Bronchial epithelial cell (primary cell): ENCODE measurements around the gene CDC45. TPM values are rescaled to one million over a fixed set of nuclear protein-coding genes. Genes with fewer than 3 reads are reported as not detected.

Source experiments
- DNase-seq: peaks from one replicate; pipeline ENCODE4 v3.0.0-alpha.2; 2010; ENCODE audit warnings: low read depth
- FAIRE-seq: peaks from 2 replicates; lab custom pipeline; 2011; peaks lifted over from hg19 to GRCh38; lab: Jason Lieb, UNC
- H3K27me3 ChIP-seq: 2 replicates; pipeline ENCODE4 v1.5.1; 2011; ENCODE audit warnings: low read length; ENCODE audit not compliant: control insufficient read depth, insufficient read depth
- H3K36me3 ChIP-seq: 2 replicates; pipeline ENCODE4 v1.5.1; 2011; ENCODE audit warnings: low read length; ENCODE audit not compliant: control insufficient read depth, insufficient read depth
- H3K4me3 ChIP-seq: 2 replicates; pipeline ENCODE4 v1.5.1; 2011; ENCODE audit warnings: mild to moderate bottlenecking, low read depth, low read length, control low read depth
- CTCF ChIP-seq: IDR thresholded peaks from 2 replicates; pipeline ENCODE4 v1.5.1; 2011; ENCODE audit warnings: mild to moderate bottlenecking, moderate library complexity, low read length, control low read depth, inconsistent platforms; ENCODE audit not compliant: insufficient read depth, severe bottlenecking
- total RNA-seq: library from RNA; depleted of rRNA; stranded (reverse); fragments of >200 nt; gene quantifications from 2 replicates; pipeline ENCODE4 v1.2.1, GENCODE V29; 2014

The CDC45 gene
- total RNA-seq, 1 donor from 2014 or later, result 0.26 TPM

DNA sequence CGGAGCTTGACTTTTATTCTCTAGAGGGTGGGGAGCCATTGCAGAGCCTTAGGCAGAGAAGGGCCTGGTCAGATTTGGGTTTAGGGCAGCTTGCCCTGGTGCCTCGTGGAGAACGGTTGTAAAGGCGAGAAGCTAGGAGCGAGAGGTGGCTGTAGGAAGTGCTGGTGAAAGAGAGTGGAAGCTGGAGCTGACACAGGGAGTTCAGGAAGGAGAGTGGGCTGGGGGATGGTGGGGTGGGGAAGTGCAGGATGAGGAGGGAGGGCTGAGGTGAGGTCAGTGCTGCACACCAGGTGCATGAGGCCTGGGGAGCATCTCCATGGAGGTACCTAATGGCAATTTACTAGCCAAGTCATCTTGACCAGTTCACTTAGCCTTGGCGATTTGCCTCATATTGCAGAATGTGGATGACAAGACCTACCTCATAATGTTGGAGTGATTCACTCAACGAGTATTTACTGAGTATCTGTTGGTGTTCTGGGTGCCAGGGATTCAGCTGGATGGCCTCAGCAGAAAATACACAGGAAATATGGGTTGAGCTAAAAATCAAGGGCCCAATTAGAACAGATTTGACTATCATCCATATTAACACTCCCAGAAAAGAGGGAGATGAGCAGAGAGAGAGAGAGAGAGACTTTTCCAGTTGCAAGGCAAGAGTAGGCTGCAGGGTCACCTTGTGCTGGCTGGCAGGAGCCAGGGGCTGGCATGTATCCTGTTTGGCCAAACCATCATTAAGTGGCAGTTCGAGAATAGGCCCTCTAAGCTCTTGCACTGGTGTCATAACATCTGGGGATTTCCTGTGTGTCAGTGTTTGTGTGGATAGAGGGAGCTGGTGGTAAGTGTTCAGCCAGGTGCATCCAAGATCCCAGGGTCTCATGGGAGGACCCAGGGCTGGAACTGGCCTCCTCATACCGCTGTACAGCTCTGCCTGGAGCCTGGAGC is 88.9 kb downstream of the CDC45 start:
- Histone ChIP-seq H3K27me3 (no peaks in the 10 kb centered on the region), H3K36me3 (no peaks in the 10 kb centered on the region), H3K4me3 (no peak overlapping the region)
- no peak for TF ChIP-seq CTCF
- DNase-seq, result peak; percentile 88
- peak; percentile 89 for FAIRE-seq

- Histone ChIP-seq H3K36me3 (no peaks in the 10 kb centered on the region), H3K4me3 (no peak overlapping the region), H3K27me3 (no peaks in the 10 kb centered on the region)
- FAIRE-seq, result no peak
- no peak for TF ChIP-seq CTCF
- DNase-seq, result no peak
These were observed 89.5 kb downstream of the CDC45 start for GRCh38 chr22:19569276-19569640.

DNA sequence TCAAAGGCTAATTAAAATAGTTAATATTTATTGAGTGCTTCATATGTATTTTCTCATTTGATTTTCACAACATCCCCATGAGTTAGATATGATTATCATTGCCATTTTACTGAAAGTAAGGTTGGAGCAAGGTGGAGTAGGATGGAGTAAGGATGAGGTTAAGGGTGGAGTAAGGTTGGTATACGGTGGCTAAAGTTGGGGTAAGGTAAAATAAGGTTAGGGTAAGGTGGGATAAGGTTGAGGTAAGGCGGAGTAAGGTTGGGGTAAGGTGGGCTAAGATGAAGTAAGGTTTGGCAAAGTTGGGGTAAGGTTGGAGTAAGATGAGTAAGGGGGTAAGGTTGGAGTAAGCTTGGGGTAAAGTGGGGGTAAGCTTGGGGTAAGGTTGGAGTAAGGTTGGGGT is 90.3 kb downstream of the CDC45 start:
- Histone ChIP-seq H3K27me3 (no peaks in the 10 kb centered on the region), H3K4me3 (no peak overlapping the region), H3K36me3 (no peaks in the 10 kb centered on the region)
- FAIRE-seq (no peak), DNase-seq (no peak)
- TF ChIP-seq CTCF, result no peak

Other genes with a start within 250 kb of the CDC45 start
- 13.7 and 20.2 TPM in 2 replicates for gene CLTCL1, start 188.2 kb upstream of the CDC45 start, total RNA-seq
- 20.6 and 22.4 TPM in 2 replicates for gene HIRA, start 48.2 kb upstream of the CDC45 start, total RNA-seq
- 60.8 and 61.7 TPM in 2 replicates for gene MRPL40, start 47.4 kb upstream of the CDC45 start, total RNA-seq
- gene C22orf39, start 32.2 kb upstream of the CDC45 start, total RNA-seq, result 25.3 and 38.9 TPM in 2 replicates
- 66.9 and 77.8 TPM in 2 replicates for gene UFD1, start 727 bp upstream of the CDC45 start, total RNA-seq
- 0.38 and 2.4 TPM in 2 replicates for gene CLDN5, start 44.5 kb downstream of the CDC45 start, total RNA-seq
- gene SEPTIN5, start 234.6 kb downstream of the CDC45 start, total RNA-seq, result 5.8 and 18.3 TPM in 2 replicates
- gene GP1BB, start 243.6 kb downstream of the CDC45 start, total RNA-seq, result 0.90 TPM in 1 of 2 replicates, not detected in the other